DND-41 (cell line): Measurements from ENCODE around the gene CCL5.

ENCODE experiments used
- EZH2 ChIP-seq: IDR thresholded peaks from 3 replicates; pipeline ENCODE4 v1.6.1; 2012; ENCODE audit warnings: borderline replicate concordance, low read depth, mild to moderate bottlenecking, moderate library complexity, low read length, inconsistent platforms; ENCODE audit not compliant: severe bottlenecking
- TF ChIP-seq, protein P1 (sequence below): IDR thresholded peaks from 2 replicates; pipeline ENCODE4 v1.5.1; 2012; ENCODE audit warnings: borderline replicate concordance, low read length, moderate library complexity, mild to moderate bottlenecking; ENCODE audit not compliant: poor library complexity, severe bottlenecking; ENCODE audit errors: extremely low read depth

DNA sequence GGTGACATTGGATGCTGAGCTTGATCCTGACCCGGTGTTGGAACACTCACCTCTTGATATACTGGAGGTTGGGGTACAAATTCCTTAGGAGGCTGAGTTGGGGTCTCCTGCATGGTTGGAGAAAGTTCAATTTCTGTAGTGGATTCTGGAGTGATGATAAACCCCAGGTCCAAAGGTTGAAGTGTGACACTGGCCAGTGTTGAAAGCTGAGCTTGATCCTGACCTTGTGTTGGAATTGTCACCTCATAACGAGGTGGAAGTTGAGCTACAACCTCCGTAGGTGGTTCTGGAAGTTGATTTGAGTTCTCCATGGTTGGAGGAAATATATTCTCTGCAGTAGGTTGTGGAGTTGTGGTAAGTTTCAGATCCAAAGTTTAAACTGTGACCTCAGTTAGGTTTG lies 29.2 kb upstream of the CCL5 start:
- TF ChIP-seq, protein P1, sequence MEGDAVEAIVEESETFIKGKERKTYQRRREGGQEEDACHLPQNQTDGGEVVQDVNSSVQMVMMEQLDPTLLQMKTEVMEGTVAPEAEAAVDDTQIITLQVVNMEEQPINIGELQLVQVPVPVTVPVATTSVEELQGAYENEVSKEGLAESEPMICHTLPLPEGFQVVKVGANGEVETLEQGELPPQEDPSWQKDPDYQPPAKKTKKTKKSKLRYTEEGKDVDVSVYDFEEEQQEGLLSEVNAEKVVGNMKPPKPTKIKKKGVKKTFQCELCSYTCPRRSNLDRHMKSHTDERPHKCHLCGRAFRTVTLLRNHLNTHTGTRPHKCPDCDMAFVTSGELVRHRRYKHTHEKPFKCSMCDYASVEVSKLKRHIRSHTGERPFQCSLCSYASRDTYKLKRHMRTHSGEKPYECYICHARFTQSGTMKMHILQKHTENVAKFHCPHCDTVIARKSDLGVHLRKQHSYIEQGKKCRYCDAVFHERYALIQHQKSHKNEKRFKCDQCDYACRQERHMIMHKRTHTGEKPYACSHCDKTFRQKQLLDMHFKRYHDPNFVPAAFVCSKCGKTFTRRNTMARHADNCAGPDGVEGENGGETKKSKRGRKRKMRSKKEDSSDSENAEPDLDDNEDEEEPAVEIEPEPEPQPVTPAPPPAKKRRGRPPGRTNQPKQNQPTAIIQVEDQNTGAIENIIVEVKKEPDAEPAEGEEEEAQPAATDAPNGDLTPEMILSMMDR, result no peak
- TF ChIP-seq EZH2, result no peak
